ENCODE measurements around the gene XPO6.

XPO6 gene

DNA sequence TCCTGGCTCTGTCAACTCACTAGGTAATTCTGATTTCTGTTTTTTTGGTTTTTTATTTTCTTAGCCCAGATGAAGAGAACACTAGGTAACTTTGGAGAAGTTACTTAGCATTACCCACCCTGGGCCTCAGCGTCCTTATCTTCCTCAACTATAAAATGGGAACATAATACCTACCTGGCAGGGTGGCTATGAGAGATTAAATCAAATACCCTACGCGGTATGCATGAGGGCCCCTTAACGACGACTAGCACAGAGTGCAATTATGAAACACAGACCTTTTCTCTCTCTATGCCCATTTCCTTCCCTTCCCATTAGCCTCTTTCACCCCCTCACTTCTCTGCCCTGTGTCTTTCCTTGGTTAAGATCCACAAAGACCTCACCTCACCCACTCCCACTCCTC is 11.1 kb downstream of the XPO6 start:
- Histone ChIP-seq H3K27ac (ENCODE audit: low read length) (no peak overlapping the region), H3K9ac (ENCODE audit: low read length in 2 of 2) (no peak overlapping the region), H3K4me1 (ENCODE audit: control insufficient read depth, insufficient read depth, low read length) (no peaks in the 10 kb centered on the region), H3K36me3 (ENCODE audit: control insufficient read depth in 2 of 2, insufficient read depth in 2 of 2, low read length in 2 of 2) (peaks cover 19 to 21% of the 10 kb centered on the region in 2 donors), H3K4me3 (ENCODE audit: low read length in 2 of 2) (no peak overlapping the region), H3K9me3 (ENCODE audit: control insufficient read depth in 2 of 2, low read length in 2 of 2) (no peaks in the 10 kb centered on the region), H3K27me3 (ENCODE audit: control insufficient read depth in 1 of 2, insufficient read depth in 2 of 2, low read length in 2 of 2) (no peaks in the 10 kb centered on the region)

DNA sequence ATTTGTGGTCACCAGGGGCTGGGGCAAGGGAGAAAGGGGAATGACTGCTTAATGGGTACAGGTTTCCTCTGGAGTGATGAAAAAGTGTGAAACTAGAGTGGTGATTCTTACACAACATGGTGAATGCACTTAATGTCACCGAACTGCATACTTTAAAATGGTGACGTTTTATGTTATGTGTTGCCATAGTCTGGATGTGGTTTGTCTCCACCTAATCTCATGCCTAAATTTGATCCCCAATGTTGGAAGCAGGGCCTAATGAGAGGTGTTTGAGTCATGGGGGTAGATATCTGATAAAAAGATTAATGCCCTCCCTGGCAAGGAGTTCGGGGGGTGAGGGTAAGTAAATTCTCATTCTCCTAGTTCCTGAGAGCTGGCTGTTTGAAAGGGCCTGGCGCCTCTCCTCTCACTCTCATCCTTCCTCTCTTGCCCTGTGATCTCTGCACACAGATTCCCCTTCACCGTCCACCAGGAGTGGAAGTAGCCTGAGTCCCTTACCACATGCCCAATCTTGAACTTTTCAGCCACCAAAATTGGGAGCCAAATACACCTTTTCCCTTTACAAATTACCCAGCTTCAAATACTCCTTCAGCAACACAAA is 15.3 kb downstream of the XPO6 start:
- no peak overlapping the region for H3K27ac ChIP-seq (ENCODE audit: low read length)
- H3K27me3 ChIP-seq (ENCODE audit: control insufficient read depth in 1 of 2, insufficient read depth in 2 of 2, low read length in 2 of 2): no peaks in the 10 kb centered on the region
- no peaks in the 10 kb centered on the region for H3K9me3 ChIP-seq (ENCODE audit: control insufficient read depth in 2 of 2, low read length in 2 of 2)
- H3K9ac ChIP-seq (ENCODE audit: low read length in 2 of 2): no peak overlapping the region
- H3K4me1 ChIP-seq (ENCODE audit: control insufficient read depth, insufficient read depth, low read length): peaks cover 4% of the 10 kb centered on the region
- H3K36me3 ChIP-seq (ENCODE audit: control insufficient read depth in 2 of 2, insufficient read depth in 2 of 2, low read length in 2 of 2): peaks cover 0 to 4% of the 10 kb centered on the region in 2 donors
- no peak overlapping the region for H3K4me3 ChIP-seq (ENCODE audit: low read length in 2 of 2)

DNA sequence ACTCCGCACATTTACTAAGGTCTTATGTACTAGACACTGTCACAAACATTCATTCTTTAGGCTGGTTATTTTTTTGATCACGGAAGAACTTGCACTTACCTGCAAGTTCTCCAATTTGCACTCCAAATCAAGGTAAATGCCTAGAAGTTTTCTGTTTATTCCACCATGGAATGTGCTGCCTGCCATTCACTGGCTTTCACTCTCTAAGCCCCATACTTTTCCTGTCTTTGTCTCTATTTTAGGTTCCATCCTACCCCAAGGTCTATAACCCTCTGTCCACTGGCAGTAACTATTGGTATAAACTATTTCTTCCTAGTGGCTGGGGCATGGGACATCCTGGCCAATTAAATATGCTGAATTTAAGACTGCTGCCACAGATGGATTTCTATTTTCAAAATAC is 15.9 kb downstream of the XPO6 start:
- H3K27me3 ChIP-seq (ENCODE audit: control insufficient read depth in 1 of 2, insufficient read depth in 2 of 2, low read length in 2 of 2): no peaks in the 10 kb centered on the region

DNA sequence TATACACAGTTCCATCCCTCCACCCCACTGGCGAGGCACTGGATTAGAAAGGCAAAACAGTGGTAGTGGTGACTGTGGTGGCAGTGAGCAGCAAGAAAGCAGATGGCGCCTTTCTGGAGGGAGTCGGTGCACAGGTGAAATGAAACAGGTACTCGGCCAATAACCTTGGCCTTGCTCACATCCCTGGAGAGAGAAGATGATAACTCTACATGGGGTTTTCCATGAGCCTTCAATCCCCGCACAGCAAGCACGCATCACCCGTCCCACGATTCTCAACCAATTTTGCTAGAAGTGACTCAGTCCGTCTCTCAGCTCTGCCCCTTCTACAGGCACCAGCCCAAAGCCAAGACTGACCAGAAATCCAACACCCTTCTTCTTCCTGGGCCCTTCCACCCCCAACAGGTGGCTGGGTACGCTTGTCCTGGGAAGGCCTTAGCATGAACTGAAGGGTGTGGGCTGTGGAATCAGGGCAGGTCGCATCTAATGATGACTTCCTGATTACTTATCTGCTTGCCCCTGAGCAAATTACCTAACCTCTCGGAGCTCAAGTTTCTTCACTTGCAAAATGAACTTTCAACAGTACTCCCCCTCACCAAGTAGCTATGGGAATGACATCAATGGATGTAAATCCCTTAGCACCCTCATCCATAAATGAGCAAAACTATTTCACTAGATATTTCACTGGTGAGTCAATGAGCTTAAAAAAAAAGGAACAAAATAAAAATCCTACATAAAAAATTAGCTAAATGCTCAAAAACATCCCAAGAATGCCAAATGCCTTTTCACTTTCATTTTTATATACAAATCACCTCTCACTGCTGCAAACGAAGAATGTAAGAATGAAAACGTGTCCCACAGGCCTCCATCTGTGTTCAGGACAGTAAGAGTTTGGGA is 18.0 kb downstream of the XPO6 start:
- H3K9me3 ChIP-seq (ENCODE audit: control insufficient read depth in 2 of 2, low read length in 2 of 2): no peaks in the 10 kb centered on the region
- no peak overlapping the region for H3K4me3 ChIP-seq (ENCODE audit: low read length in 2 of 2)
- H3K4me1 ChIP-seq (ENCODE audit: control insufficient read depth, insufficient read depth, low read length): peaks cover 8% of the 10 kb centered on the region
- H3K27ac ChIP-seq (ENCODE audit: low read length): no peak overlapping the region
- H3K9ac ChIP-seq (ENCODE audit: low read length in 2 of 2): no peak overlapping the region
- peaks cover 0 to 2% of the 10 kb centered on the region in 2 donors for H3K36me3 ChIP-seq (ENCODE audit: control insufficient read depth in 2 of 2, insufficient read depth in 2 of 2, low read length in 2 of 2)
- no peaks in the 10 kb centered on the region for H3K27me3 ChIP-seq (ENCODE audit: control insufficient read depth in 1 of 2, insufficient read depth in 2 of 2, low read length in 2 of 2)

More for the DNA sequence above, 15.9 kb downstream of the XPO6 start:
- H3K9me3 ChIP-seq (ENCODE audit: control insufficient read depth in 2 of 2, low read length in 2 of 2): no peaks in the 10 kb centered on the region
- H3K27ac ChIP-seq (ENCODE audit: low read length): no peak overlapping the region
- H3K36me3 ChIP-seq (ENCODE audit: control insufficient read depth in 2 of 2, insufficient read depth in 2 of 2, low read length in 2 of 2): peaks cover 0 to 2% of the 10 kb centered on the region in 2 donors
- H3K4me3 ChIP-seq (ENCODE audit: low read length in 2 of 2): no peak overlapping the region
- no peak overlapping the region for H3K9ac ChIP-seq (ENCODE audit: low read length in 2 of 2)
- H3K4me1 ChIP-seq (ENCODE audit: control insufficient read depth, insufficient read depth, low read length): peaks cover 7% of the 10 kb centered on the region

DNA sequence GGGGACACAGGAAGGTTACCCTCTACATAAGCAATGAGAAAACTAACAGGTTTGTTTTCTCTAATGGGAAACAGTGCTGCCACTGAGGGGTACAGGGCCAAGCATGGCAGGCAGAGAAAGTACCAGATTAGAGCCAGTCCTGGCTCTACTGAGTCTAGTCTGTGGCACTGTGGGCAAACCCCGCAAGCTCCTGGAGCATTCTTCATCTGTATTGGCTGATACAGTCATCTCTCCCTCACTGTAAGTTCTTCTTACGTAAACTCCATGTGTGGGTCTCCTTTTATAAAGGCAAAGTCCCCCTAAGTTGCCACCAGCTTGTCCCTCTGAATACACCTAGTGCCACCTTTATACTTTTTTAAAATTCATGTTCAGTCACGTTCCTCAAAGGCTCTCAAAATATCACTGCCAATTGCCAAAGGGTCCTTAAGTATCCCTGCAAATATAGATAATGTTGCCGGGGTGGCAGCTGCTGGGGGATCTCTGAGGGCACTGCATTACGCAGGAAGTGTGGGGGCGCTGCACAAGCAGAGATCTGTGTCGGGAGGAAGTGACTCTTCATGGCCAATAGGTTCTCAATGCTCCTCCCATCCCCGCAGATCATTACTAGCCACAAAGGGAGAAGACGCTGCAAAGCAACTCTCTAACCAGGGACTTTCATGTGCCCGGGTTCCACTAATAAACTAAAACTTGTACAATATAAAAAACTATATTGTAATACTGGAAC is 18.8 kb downstream of the XPO6 start:
- H3K9ac ChIP-seq (ENCODE audit: low read length in 2 of 2): no peak overlapping the region
- H3K4me3 ChIP-seq (ENCODE audit: low read length in 2 of 2): no peak overlapping the region
- H3K27ac ChIP-seq (ENCODE audit: low read length): no peak overlapping the region
- H3K27me3 ChIP-seq (ENCODE audit: control insufficient read depth in 1 of 2, insufficient read depth in 2 of 2, low read length in 2 of 2): no peaks in the 10 kb centered on the region
- H3K4me1 ChIP-seq (ENCODE audit: control insufficient read depth, insufficient read depth, low read length): peaks cover 9% of the 10 kb centered on the region
- H3K36me3 ChIP-seq (ENCODE audit: control insufficient read depth in 2 of 2, insufficient read depth in 2 of 2, low read length in 2 of 2): peaks cover 0 to 2% of the 10 kb centered on the region in 2 donors
- H3K9me3 ChIP-seq (ENCODE audit: control insufficient read depth in 2 of 2, low read length in 2 of 2): no peaks in the 10 kb centered on the region

DNA sequence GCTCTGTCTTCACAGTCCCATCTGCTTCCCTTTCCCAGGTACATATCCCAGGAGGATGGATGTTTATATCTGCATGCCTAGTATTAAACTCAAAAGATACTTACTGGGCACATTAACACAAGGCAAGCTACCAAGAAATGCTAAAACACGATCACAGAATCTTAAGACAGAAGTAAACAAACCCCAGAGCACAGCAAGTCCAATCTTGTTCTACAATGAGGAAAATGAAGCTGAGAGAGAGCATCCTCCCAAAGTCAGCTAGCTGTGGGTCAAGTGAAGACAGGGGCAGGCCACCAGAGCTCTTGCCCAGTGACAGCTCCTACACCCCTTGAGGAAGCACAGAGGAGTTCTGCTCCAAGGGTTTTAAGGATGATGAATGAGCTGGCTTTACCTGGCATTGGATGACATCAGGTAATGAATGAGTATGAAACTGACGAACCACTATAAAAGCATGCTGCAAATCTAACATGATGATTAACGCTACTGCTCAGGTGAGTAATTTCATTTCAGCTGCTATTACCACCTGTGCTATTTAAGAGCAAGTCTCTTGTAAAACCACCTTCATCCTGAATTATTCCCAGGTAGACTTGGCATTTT is 20.3 kb downstream of the XPO6 start:
- H3K4me1 ChIP-seq (ENCODE audit: control insufficient read depth, insufficient read depth, low read length): peaks cover 9% of the 10 kb centered on the region
- H3K9ac ChIP-seq (ENCODE audit: low read length in 2 of 2): no peak overlapping the region
- no peak overlapping the region for H3K4me3 ChIP-seq (ENCODE audit: low read length in 2 of 2)
- peaks cover 0 to 2% of the 10 kb centered on the region in 2 donors for H3K36me3 ChIP-seq (ENCODE audit: control insufficient read depth in 2 of 2, insufficient read depth in 2 of 2, low read length in 2 of 2)
- no peak overlapping the region for H3K27ac ChIP-seq (ENCODE audit: low read length)
- H3K27me3 ChIP-seq (ENCODE audit: control insufficient read depth in 1 of 2, insufficient read depth in 2 of 2, low read length in 2 of 2): no peaks in the 10 kb centered on the region
- H3K9me3 ChIP-seq (ENCODE audit: control insufficient read depth in 2 of 2, low read length in 2 of 2): no peaks in the 10 kb centered on the region

DNA sequence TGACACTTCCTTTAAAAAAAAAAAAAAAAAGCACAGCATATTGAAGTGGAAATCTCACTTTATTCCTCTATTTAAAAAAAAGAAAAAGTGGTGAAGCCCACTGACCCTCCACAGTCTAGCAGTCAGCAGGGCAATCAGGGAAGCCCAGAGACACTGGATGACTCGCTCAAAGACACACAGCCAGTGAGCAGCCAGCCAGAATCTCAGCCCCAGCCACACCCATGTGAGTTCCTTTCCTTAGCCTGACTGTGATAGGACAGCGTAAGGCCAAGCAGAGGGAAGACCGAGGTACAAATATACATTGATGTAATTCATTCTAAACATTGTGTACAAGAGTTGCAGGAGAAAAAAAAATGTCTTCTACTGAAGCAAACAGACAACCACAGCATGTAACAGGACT is 22.5 kb downstream of the XPO6 start:
- Histone ChIP-seq H3K9ac (ENCODE audit: low read length in 2 of 2) (no peak overlapping the region), H3K27ac (ENCODE audit: low read length) (no peak overlapping the region), H3K9me3 (ENCODE audit: control insufficient read depth in 2 of 2, low read length in 2 of 2) (no peaks in the 10 kb centered on the region), H3K4me1 (ENCODE audit: control insufficient read depth, insufficient read depth, low read length) (peaks cover 9% of the 10 kb centered on the region), H3K4me3 (ENCODE audit: low read length in 2 of 2) (no peak overlapping the region), H3K27me3 (ENCODE audit: control insufficient read depth in 1 of 2, insufficient read depth in 2 of 2, low read length in 2 of 2) (no peaks in the 10 kb centered on the region), H3K36me3 (ENCODE audit: control insufficient read depth in 2 of 2, insufficient read depth in 2 of 2, low read length in 2 of 2) (peaks cover 0 to 2% of the 10 kb centered on the region in 2 donors)

DNA sequence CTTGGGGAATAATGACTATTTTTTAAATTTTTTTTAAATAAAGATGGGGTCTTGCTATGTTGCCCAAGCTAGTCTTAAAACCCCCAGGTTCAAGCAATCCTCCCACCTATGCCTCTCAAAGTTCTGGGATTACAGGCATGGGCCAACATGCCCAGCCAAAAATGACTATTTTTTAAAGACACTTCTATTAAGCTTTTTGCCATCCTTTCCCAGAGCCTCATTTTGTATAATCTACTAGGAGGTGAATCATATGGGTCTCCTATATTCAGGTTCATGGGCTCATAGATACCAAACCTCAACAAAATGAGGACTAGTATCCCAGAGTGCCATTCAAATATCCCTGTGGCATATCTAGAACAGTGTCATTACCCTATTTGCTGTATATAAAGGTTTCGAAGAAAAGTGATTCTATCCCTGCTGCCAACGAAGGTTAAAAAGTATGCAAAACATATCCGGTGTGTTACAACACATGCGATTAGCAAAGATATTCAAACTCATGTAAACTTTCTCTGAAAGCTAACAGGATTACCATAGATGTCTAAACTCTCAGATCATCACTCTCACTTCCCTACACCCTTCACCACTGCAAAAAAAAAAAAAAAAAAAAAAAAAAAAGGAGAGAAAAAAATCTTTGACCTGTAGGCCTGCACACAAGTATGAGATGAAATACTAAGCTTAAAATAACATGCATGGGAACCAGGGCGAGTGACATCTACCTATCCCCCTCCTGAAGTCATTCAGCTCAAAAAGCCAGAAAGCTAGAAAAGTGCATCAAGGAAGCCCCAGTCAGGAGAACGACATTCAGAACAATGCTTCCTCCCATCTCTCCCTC is 23.5 kb downstream of the XPO6 start:
- H3K27me3 ChIP-seq (ENCODE audit: control insufficient read depth in 1 of 2, insufficient read depth in 2 of 2, low read length in 2 of 2): no peaks in the 10 kb centered on the region
- H3K4me3 ChIP-seq (ENCODE audit: low read length in 2 of 2): no peak overlapping the region
- peaks cover 0 to 2% of the 10 kb centered on the region in 2 donors for H3K36me3 ChIP-seq (ENCODE audit: control insufficient read depth in 2 of 2, insufficient read depth in 2 of 2, low read length in 2 of 2)
- no peak overlapping the region for H3K27ac ChIP-seq (ENCODE audit: low read length)
- H3K9me3 ChIP-seq (ENCODE audit: control insufficient read depth in 2 of 2, low read length in 2 of 2): no peaks in the 10 kb centered on the region
- H3K4me1 ChIP-seq (ENCODE audit: control insufficient read depth, insufficient read depth, low read length): peaks cover 6% of the 10 kb centered on the region
- no peak overlapping the region for H3K9ac ChIP-seq (ENCODE audit: low read length in 2 of 2)

DNA sequence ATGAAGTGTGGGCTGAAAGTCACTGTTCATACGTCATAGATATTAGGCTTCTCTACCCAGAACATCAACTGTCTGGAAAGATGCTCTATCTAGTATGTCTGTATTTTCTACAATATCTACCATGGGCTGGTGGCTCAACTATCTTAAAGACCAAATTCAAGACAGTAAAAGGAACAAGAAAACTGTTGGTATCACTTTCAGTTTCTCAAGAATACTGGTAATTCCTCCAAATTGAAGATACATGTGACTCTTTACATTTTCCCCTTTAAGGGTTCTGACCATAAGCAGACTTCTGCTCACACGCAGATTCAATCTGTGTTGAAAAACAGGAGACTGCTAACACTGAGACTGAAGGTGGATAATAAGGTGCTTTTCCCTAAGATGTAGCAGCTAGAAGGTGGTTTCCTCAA is 24.2 kb downstream of the XPO6 start:
- Histone ChIP-seq H3K4me1 (ENCODE audit: control insufficient read depth, insufficient read depth, low read length) (peaks cover 6% of the 10 kb centered on the region), H3K36me3 (ENCODE audit: control insufficient read depth in 2 of 2, insufficient read depth in 2 of 2, low read length in 2 of 2) (no peaks in the 10 kb centered on the region), H3K27me3 (ENCODE audit: control insufficient read depth in 1 of 2, insufficient read depth in 2 of 2, low read length in 2 of 2) (no peaks in the 10 kb centered on the region), H3K9me3 (ENCODE audit: control insufficient read depth in 2 of 2, low read length in 2 of 2) (no peaks in the 10 kb centered on the region), H3K27ac (ENCODE audit: low read length) (no peak overlapping the region), H3K4me3 (ENCODE audit: low read length in 2 of 2) (no peak overlapping the region), H3K9ac (ENCODE audit: low read length in 2 of 2) (no peak overlapping the region)

DNA sequence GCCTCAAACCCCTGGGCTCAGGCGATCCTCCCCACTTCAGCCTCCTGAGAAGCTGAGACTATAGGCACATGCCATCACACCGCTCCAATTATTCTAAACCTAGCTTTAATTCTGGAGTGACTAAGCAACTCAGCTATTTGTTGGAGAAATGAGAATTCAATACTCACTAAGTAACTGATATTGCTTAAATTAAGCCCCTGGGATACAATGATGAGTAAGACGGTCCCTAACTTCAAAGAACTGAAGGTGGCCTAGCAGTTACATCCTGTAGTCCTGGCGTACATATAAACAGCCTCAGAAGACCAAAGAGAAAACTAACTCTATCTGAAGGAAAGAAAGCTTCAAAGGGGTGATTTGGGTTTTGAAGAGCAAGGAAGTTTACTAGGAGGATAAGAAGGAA is 25.0 kb downstream of the XPO6 start:
- no peaks in the 10 kb centered on the region for H3K9me3 ChIP-seq (ENCODE audit: control insufficient read depth in 2 of 2, low read length in 2 of 2)
- H3K27me3 ChIP-seq (ENCODE audit: control insufficient read depth in 1 of 2, insufficient read depth in 2 of 2, low read length in 2 of 2): no peaks in the 10 kb centered on the region
- no peaks in the 10 kb centered on the region for H3K36me3 ChIP-seq (ENCODE audit: control insufficient read depth in 2 of 2, insufficient read depth in 2 of 2, low read length in 2 of 2)
- H3K4me1 ChIP-seq (ENCODE audit: control insufficient read depth, insufficient read depth, low read length): peaks cover 7% of the 10 kb centered on the region
- no peak overlapping the region for H3K9ac ChIP-seq (ENCODE audit: low read length in 2 of 2)
- H3K27ac ChIP-seq (ENCODE audit: low read length): no peak overlapping the region
- H3K4me3 ChIP-seq (ENCODE audit: low read length in 2 of 2): no peak overlapping the region

Measured in stomach smooth muscle (tissue), 2 donors.